ENCODE results near the gene GOLIM4. TPM values are rescaled to one million over a fixed set of nuclear protein-coding genes. Genes with fewer than 3 reads are reported as not detected.
"Not testable (repeated sequence)": the region's sequence is repeated elsewhere in the genome, so short reads cannot be mapped to it uniquely, and the experiment has no call there.

The GOLIM4 gene
- total RNA-seq, 1 donor from 2014 or later, result 48.9 TPM

DNA sequence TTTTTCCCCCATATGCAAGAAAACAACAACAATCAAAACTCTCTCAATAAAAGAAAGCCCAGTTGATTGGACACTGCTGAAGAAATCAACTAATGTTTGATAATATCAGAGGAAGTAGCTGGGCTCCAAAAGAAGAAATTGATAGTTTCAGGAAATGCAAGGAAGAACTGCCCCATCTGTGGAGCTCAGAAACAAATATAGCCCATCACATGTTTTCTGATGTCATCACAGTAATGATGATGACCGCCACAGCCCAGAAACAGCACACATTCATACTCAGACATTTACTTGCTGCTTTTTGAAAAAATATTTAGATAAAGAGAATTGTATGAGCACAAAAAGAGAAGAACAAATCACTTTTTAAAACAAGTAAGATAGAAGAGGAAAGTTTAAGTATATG, 67.6 kb downstream of the GOLIM4 start:
- ATAC-seq, result no peak
- DNase-seq (ENCODE audit: low spot score), result no peak
- intact Hi-C loops (cut with DNase I), result no loop called here

DNA sequence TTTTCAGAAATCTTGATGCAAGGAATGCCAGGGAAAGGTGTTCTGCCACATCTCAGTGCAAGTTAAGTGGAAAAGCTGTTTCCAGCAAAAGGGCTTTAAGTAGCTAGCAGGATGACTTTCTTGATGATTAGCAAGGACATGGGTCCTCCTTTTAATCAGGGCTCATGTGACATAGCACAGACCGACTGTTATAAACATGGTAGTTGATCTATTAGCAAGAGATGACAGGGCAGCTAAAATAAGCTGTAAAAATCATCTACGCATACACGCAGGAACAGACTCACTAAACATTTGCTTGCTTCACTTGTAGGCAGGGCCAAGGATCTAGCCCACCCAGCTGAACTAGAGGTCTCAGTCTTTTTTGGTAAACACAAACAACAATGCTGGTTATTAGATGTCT, 69.0 kb downstream of the GOLIM4 start:
- intact Hi-C loops (cut with DNase I), result no loop called here
- DNase-seq (ENCODE audit: low spot score) (no peak), ATAC-seq (no peak)

DNA sequence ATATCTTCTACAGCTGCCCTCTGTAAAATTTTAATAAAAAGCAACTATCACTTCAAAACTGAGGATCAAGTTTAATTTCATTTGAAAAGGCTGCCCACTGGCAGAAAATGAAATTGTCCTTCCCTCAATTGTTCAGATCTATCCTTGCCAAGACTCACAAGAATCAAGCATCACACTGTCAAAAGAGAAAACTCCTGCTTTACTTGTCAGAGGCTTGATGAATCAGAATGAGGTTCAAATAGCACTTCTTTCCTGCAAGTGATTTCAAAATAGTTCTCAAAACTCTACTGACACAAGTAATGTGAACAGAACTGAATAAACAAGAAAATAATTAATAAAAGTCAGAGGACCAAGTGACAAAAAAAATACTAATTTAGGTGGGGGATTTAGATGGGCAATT, 70.6 kb downstream of the GOLIM4 start:
- intact Hi-C loops (cut with DNase I), result no loop called here
- no peak for ATAC-seq
- no peak for DNase-seq (ENCODE audit: low spot score)

DNA sequence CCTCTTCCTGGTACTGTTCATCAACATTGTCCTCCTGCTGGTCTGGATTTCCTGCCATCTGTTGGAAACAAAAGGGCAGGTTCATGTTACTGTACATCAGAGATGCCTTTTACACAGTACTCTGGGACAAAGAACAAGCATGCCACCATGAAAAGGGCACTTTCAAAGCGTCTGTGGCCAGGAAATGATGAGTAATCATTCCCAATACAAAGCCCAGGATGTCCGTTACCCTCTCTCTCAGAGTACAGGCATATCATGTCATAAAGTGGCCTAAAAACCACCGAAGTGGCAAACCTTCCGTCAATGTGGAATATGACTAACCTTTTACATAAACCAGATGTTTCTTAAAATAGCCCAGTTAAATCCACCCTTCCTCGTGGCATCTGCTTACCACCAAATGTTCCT, 71.2 kb downstream of the GOLIM4 start:
- DNase-seq (ENCODE audit: low spot score) (no peak), ATAC-seq (peak; percentile 46)
- intact Hi-C loops (cut with DNase I), result no loop called here

DNA sequence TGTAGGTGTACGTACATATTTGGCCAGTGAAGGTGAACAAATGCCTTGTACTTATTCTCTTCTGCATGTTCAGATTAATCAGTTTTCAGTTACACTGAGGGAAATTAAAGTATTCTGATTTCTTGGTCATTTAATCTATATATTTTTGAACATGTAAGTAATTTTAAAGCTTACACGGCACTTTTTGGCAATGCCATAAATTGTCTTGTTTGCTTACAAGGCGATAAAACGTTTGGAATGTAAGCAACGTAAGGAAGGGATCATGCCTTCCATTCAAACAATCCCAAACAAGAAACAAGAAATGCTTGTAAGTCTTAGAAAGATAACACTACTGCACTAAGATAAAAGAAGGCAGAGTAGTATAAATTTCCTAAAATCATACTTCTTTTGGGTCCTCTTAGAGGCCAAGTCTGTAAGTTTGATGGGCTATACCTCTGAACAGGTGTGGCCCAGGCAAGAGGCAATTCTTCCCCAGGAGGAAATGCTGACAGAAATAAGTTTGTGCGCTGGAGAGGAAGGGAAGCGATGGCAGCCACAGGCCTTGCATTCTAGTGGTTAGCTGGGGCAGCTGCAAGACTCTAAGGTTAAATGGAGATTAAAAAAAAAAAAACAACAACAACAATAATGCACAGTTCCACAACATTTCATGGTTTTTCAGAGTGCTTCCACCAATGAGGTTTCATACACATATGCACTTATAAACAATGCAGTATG, 73.8 kb downstream of the GOLIM4 start:
- no peak for ATAC-seq
- no peak for DNase-seq (ENCODE audit: low spot score)
- intact Hi-C loops (cut with DNase I), result no loop called here

DNA sequence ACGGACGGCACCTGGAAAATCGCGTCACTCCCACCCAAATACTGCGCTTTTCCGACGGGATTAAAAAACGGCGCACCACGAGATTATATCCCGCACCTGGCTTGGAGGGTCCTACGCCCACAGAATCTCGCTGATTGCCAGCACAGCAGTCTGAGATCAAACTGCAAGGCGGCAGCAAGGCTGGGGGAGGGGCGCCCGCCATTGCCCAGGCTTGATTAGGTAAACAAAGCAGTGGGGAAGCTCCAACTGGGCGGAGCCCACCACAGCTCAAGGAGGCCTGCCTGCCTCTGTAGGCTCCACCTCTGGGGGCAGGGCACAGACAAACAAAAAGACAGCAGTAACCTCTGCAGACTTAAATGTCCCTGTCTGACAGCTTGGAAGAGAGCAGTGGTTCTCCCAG, 84.4 kb downstream of the GOLIM4 start:
- intact Hi-C loops (cut with DNase I); DNase-seq (ENCODE audit: low spot score); ATAC-seq: not testable (repeated sequence)

DNA sequence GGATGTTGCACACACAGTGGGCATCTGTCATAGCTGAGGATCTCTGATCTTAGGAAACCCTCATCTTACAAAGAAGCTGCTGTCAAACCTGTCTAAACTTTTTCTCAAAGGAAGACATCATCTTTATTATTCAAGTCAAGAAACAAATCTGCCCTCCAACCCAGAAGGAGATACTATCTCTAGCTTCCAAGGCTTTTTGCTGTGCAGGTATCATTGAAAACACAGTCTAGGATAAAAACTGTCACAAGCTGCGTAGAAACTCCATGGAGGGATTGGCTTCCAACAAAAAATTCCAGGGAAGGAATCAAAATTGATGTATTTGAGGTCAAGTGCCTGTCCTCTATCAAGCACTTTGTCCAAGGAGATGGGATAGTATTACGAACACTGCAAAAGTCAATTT, 89.1 kb downstream of the GOLIM4 start:
- intact Hi-C loops (cut with DNase I), result no loop called here
- no peak for ATAC-seq
- no peak for DNase-seq (ENCODE audit: low spot score)

DNA sequence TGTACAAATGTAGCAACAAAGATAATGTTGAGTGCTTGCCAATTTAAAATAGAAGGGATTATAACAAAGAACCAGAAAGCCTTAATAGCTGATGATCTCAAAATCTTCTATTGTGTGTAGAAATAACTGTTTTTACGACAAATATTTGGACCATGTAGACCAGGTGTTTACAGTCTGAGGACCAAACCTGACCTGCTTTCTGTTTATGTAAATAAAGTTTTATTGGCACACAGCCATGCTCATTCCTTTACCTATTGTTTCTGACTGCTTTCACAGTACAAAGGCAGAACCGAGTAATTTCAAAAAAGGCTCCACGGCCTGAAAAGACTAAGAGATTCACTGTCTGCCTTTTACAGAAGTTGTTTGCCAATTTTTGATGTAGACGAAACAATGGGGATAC, 91.8 kb downstream of the GOLIM4 start:
- intact Hi-C loops (cut with DNase I), result no loop called here
- DNase-seq (ENCODE audit: low spot score) (no peak), ATAC-seq (no peak)

DNA sequence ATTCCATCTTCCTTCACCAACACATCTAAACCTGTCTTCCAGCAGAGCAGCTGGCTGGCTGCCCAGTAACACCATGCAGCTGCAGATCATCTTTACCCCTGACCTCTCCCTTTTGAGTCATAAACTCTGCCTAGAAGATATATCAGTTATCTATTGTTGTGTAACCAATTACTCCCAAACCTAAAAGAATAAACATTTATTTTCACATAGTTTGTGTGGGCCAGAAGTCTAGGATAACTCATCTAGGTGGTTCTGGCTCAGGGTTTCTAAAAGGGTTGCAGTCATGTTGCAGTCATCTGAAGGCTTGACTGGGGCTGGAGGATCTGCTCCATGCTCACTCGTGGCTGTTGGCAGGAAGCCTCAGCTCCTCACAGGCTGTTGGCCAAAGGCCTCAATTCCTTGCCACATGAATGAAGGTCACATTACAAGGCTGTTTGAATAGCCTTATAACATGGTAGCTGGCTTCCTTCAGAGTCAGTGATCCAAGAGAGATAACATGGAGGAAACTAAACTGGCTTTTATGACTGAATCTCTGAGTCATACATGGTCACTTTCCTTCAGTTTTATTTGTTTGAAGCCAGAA, 92.8 kb downstream of the GOLIM4 start:
- DNase-seq (ENCODE audit: low spot score) (no peak), ATAC-seq (no peak)
- intact Hi-C loops (cut with DNase I), result no loop called here

DNA sequence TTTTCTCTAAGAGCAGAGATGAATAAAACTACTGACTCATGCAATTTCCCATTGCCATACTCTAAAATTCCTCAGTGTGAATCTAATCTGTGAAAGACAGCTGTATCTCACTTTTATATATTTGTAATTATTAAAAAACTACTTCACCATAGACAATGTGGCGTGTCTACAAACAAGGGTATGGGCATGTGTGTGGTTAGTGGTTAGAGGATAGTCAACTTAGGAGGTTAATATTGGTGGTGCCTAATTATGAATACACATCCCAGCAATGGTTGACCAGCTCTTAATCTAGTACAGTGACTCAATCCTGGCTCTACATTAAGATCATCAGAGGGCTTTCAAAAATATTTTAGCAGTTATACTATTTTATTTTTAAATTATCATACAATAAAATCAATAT, 94.5 kb downstream of the GOLIM4 start:
- ATAC-seq (no peak), DNase-seq (ENCODE audit: low spot score) (no peak)
- intact Hi-C loops (cut with DNase I), result no loop called here

DNA sequence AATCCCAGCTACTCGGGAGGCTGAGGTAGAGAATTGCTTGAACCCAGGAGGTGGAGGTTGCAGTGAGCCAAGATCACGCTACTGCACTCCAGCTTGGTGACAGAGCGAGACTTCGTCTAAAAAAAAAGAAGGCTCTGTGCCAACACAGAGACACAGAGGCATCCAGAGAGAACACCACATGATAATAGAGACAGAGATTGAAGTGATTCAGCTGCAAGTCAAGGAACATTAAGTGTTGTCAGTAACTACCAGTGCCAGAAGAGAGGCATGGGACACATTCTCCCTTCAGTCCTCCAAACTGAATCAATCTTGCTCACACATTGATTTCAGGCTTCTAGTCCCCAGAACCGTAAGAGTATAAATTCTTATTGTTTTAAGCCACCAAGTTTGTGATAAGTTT, 97.5 kb downstream of the GOLIM4 start:
- no peak for ATAC-seq

DNA sequence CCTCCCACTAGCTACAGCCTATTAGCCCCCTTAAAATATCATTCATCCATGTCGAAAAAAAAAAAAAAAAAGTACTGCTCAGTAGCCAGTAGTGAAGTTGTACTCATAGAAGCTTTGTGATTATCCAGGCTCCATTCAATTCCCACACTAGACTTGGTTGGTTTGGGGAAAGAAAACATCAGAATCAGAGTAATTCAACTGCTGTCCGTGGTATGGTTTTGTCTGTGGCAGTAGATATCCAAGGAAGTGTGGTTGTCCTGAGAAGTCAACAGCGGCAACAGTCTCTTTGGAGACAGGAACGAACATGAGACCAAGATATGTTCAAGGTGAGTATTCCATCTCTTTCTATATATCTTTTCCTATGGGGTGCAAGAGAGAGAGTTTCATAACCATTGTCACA, 99.2 kb downstream of the GOLIM4 start:
- intact Hi-C loops (cut with DNase I), result no loop called here
- DNase-seq (ENCODE audit: low spot score) (no peak), ATAC-seq (no peak)

More for the DNA sequence above, 97.5 kb downstream of the GOLIM4 start:
- DNase-seq (ENCODE audit: low spot score), result no peak
- intact Hi-C loops (cut with DNase I), result no loop called here

DNA sequence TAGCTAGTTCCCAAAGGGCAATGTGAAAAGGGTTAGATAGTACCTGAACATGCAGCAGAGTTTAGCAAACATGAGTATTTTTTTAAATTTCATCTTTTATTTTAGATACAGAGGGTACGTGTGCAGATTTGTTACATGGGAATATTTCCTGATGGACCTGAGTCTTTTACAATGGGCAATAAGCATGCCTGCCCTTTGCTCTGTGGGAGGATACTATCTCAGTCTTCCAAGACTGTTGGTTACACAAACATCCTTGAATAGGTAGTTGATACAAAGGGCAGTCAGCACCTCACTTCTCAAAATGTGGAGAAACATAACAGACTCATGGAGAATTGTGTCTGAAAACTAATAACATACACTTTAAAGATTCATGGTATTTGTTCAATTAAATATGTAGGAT, 103.3 kb downstream of the GOLIM4 start:
- intact Hi-C loops (cut with DNase I), result no loop called here
- no peak for DNase-seq (ENCODE audit: low spot score)
- ATAC-seq, result no peak

DNA sequence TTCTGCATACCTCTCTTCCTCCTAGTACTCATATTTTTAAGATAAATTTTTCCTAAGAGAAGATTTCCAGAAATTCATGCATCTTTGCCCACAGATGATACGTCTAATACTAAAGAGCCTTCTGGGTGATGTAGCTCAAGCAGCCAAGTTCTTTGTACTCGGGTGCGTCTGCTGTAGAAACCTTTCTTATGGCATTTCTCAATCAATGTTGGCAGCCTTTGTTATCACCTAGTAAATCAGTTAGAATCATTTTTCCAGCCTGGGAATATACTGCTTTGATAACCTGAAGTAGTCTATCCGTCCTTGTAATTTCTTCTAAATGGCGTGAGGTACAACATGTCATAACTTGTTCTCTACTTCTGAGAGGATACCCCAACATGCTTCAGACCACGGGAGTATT, 104.5 kb downstream of the GOLIM4 start:
- intact Hi-C loops (cut with DNase I), result no loop called here

DNA sequence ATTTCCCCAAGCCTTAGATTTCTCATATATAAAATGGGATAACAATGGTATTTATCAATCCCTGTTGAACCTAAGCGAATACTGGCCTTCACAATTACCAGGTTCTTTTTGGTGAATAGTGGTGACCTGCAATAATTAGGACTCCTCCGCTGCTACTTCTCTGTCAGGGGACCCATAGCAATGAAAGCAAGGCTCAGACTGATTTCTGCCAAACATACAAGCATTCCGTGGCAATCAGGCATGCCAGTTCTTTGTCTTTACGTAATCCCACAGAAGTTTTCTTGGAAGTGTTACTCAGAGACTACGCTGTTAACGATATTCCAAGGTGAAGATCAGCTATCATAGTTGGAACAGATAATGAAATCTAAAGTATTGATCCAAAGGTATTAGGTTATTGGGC, 105.7 kb downstream of the GOLIM4 start:
- DNase-seq (ENCODE audit: low spot score) (no peak), ATAC-seq (no peak)
- intact Hi-C loops (cut with DNase I), result no loop called here

More for the DNA sequence above, 104.5 kb downstream of the GOLIM4 start:
- ATAC-seq (no peak), DNase-seq (ENCODE audit: low spot score) (no peak)

DNA sequence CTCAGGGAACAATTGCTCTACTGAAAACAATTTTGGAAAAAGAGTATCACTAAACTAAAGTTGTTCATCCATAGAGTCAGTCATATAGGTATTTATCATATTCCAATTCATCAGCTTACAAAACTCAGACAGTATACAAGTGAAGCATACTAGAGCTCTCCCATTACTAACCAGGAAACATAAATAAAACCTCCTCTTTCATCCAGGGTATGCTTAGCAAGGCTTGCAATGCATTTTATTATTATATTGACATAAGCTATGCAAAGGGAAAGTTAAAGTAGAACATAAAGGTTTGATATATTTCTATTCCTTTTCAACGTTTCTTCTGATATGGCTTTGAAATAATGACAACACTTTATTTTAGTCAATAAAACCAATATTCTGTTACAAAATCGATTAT, 106.7 kb downstream of the GOLIM4 start:
- intact Hi-C loops (cut with DNase I), result no loop called here
- ATAC-seq, result no peak
- no peak for DNase-seq (ENCODE audit: low spot score)

DNA sequence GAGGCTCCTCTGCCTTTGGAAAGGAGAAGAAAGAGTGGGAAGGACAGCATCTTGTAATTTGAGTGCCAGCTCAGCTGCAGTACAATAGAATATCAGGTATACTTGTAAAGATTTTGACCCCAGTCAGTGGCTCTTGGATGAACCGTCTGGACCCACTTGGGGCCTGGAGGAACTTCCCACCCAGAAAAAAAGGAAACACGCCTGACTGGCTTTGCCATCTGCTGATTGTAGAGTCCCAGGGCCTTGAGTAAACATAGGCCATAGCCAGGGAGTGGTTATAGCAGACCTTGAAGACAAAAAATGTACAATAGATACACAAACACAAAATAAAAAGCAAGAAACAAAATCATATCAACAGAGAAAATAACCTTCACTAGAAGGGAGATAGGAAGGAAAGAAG, 112.1 kb downstream of the GOLIM4 start:
- DNase-seq (ENCODE audit: low spot score), result no peak
- ATAC-seq, result no peak
- intact Hi-C loops (cut with DNase I), result no loop called here

DNA sequence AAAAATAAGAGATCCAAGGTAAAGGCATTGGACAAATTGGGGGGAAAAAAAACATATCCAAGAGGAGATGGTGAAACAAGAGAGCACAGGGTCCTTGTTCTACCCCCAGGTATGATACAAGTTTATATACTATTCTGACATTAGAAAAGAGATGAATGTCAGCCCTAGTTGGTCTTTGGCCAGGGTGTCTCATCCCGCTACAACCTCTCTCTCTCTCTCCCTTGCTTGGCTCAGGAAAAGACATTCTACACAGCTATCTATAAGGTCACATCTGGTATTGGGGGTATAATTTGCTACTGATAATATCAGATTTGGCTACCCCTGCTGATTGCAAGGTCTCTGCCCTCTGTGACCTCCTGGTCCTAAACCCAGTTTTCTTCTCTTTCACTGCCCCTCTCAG, 117.2 kb downstream of the GOLIM4 start:
- no peak for DNase-seq (ENCODE audit: low spot score)
- intact Hi-C loops (cut with DNase I), result no loop called here
- no peak for ATAC-seq

DNA sequence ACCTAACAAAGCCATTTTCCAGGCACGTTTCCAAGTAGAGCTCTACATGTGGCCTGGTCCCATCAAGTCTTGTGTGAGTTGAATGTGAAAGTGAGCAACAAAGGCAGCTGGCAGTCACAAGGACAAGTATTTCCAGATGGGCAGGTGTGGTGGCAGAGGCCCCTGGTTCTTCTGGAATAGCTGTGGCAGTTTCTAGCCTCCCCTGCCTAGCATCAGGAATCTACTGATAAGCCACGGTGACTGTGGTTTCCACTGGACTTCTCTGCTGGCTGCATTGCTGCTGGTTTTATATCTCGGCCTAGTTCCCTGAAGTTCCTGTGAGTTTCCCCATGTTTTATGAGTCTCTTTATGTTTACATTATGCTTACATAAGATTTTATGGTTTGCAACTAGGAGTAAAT, 117.7 kb downstream of the GOLIM4 start:
- ATAC-seq, result no peak
- intact Hi-C loops (cut with DNase I), result no loop called here

DNA sequence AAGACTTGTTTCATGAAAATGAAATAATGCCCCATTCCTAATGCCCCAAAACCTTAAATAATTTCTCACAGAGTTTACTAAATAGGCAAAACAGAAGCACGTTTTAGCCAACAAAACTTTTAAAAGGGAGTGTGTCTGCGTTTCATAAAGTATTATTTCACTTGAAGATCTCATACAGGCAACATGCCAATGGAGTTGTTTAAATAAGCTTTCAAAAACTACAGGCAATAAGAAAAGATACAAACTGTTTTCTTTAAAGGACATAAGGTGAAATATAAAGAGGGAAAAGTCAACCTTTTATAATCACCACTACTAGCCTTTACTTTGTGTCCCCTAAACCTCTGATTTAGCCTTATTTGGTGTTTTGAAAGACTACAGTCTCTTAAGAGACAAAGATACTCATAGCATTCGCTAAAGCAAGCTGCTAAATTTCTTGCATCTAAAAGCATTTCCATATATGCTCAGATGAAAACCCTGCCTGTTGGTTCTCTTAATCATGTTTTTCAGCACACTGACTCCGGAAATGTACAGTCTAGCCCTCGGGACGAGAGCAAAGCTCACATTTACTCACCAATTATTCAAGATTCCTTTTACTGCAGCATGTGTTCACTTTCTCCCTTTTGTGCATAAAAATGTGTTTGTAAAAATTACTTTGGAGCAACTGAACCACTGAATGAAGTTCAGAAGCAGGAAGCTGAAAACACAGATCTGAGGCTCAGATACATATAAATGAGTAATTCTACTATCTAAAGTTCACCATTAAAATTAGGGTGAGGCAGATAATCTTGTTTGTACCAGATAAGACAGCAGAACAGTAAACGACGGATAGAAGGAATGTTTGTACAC, 119.0 kb downstream of the GOLIM4 start:
- intact Hi-C loops (cut with DNase I), result no loop called here
- ATAC-seq, result no peak

More for the DNA sequence above, 117.7 kb downstream of the GOLIM4 start:
- DNase-seq (ENCODE audit: low spot score), result no peak

More for the DNA sequence above, 119.0 kb downstream of the GOLIM4 start:
- no peak for DNase-seq (ENCODE audit: low spot score)

Measured in sciatic nerve (tissue), 2 donors.